HG03196 (cell line): ENCODE results near the gene NCBP2.
"Not testable (repeated sequence)": the region's sequence is repeated elsewhere in the genome, so short reads cannot be mapped to it uniquely, and the experiment has no call there.

Experiments
- ATAC-seq: cut with Tn5 transposase; IDR thresholded peaks from one replicate; pipeline ENCODE4 v1.9.1; 2021; ENCODE audit not compliant: unreplicated experiment

The NCBP2 gene

GRCh38 chr3:196968233-196969133, 26.2 kb upstream of the NCBP2 start, which contains the start of gene PIGZ:
Gene PIGZ (minus strand): TSS chr3:196968833. CDS start chr3:196952031, 16,802 bp downstream.
- ATAC-seq: peak; percentile 44

DNA sequence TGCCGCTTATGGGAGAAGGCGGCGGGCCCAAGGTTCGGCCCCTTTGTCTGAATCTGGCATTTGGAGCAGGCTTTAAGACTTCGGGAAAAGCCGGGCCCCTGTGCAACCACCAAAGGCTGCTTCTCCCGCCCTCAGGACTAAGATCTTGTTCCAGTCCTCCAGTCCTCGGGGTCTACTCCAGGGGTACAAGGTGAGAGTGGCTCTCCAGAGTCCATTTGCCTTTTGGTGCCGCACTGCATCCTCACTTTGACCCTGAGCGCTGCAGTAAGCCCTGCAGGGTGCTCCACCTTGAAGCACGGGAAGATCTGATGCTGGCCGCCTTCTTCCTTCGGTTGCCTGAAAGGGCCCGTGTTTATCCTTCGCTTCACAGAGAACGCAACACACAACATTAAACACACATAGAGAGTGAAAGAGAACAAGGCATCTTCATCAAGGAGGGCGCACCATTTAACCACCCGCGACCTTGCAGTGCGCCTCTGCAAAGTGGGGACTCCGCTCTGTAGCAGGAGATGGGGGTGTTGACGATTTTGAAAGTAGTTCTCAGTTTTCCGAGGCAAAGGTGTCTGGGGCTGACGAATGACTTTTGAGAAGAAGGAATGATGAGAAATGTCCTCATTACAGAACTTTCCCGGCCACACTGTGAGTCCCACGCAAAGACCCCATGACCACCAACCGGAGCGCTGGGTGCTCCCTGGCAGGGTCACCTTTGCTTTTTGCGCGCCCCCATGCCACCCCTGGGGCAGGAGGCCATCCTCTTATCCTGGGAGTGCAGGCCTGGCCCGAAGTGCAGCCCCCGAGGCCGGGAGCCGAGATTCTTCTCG, 25.3 kb upstream of the NCBP2 start:
- ATAC-seq: no peak

DNA sequence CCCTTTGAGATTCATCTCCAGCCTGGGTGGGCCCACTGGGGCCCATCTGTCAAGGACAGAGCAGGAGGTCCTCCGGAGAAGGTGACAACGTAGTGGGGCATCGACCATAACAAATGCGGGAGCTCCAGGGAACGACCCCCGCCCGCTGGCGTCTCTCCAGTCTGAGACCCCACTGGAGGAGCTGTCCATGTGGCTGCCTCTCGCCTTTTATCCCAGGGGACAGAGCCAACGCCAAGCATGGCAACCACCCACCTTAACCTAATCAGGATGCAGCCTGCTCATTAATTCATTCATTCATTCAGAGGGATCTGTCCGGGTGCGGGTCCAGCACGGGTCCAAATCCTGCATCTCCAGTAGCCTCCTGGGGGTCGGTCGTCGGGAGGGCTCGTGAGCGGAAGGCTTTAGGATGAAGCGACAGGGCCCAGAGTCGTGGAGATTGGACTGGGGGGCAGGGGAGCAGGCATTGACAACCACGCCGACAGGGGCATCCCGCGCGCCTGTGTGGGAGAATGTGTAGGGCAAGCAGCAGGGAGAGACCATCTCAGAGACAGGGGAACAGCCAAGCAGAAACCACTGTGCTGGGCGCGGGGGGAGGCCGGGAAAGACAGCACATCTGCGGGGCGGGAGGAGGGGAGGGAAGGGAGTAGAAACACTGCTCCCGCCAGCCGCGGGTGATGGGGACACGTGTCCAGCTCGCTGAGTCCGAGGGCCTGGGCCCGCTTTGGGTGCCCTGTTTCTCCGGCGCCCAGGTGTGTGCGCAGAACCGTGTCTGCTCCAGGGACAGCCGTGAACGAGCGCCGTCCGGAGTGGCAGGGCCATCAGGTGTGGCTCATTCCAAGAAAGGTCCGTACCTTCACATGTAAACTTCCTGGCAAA, 24.4 kb upstream of the NCBP2 start:
- no peak for ATAC-seq

- no peak for ATAC-seq
These were observed 23.5 kb upstream of the NCBP2 start for GRCh38 chr3:196965804-196966173.

- no peak for ATAC-seq
These were observed 22.9 kb upstream of the NCBP2 start for GRCh38 chr3:196965112-196965803.

DNA sequence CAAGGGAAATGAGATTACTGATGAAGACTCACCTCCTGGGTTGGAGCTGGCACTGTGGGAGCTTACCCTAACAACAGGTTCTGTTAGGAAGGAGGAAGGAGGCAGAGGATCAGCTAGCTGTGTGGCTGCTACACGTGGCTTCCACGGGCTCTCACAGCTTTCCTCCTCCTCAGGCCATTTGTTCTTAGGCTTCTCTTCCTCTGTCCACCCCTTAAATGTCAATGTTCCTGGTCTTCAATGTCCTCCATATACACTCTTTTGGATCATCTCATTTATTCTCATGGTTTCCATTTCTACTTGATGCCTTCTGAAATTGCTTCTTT, 21.3 kb upstream of the NCBP2 start:
- no peak for ATAC-seq

- ATAC-seq: no peak
These were observed 20.8 kb upstream of the NCBP2 start for GRCh38 chr3:196962930-196963630.

GRCh38 chr3:196962108-196962929, 20.0 kb upstream of the NCBP2 start:
- no peak for ATAC-seq

DNA sequence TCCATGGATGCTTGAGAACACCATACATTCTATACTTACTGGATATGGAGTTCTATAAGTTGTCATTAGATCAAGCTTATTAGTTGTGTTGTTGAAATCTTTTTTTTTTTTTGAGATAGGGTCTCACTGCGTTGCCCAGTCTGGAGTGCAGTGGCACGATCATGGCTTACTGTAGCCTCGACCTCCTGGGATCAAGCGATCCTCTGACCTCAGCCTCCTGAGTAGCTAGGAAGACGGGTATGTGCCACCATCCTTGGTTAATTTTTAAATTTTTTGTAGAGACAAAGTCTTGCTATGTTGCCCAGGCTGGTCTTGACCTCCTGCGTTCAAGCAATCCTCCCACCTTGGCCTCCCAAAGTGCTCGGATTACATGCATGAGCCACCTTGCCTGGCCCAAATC, 12.5 kb upstream of the NCBP2 start:
- ATAC-seq: no peak

- ATAC-seq: no peak
These were observed 9.0 kb upstream of the NCBP2 start for GRCh38 chr3:196951371-196951770.

GRCh38 chr3:196949750-196950149, 7.4 kb upstream of the NCBP2 start:
- ATAC-seq: no peak

DNA sequence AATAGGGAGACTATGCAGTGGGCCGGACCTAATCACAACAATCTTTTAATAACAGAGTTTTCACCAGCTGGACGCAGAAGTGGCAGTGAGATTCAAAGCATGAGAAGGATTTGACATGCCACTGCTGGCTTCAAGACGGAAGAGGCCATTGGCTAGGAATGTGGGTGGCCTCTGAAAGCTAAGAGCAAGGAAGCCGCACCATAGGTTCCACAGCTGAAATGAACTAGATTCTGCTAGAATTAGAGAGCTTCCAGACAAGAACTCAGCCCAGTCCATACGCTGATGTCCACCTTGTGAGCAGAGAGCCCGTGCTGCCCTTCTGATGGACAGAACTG, 6.9 kb upstream of the NCBP2 start:
- no peak for ATAC-seq

- no peak for ATAC-seq
These were observed 6.3 kb upstream of the NCBP2 start for GRCh38 chr3:196948442-196949284.

DNA sequence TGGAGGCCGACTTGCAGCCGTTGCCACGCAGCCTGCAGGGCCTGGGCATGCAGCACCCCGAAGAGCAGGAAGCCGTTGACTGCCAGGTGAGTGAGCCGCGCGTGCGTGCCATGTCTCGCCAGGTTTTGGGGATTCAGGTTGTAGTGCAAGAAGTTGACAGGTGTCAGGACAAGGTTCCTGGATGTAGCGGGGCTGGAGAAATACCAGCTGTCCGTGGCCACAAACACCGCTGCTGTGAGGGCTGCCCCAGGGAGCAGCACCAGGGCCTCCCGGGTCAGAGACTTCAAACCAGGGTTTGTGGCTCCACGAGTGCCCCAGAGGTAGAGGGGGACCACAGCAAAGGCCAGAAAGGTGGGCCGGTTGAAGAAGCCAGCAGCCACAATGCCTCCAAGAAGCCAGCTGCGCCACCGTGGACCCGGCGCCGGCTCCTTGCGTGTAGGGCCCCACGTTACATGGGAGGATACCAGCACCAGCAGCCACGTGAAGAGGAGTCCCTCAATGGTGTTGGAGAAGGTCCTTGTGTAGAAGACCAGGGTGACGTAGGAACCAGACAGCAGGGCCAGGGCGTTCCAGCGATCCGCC, 5.6 kb upstream of the NCBP2 start:
- ATAC-seq: no peak

GRCh38 chr3:196947136-196947859, 5.0 kb upstream of the NCBP2 start:
- ATAC-seq: no peak

GRCh38 chr3:196944037-196944790, 1.9 kb upstream of the NCBP2 start:
- ATAC-seq: not testable (repeated sequence)

DNA sequence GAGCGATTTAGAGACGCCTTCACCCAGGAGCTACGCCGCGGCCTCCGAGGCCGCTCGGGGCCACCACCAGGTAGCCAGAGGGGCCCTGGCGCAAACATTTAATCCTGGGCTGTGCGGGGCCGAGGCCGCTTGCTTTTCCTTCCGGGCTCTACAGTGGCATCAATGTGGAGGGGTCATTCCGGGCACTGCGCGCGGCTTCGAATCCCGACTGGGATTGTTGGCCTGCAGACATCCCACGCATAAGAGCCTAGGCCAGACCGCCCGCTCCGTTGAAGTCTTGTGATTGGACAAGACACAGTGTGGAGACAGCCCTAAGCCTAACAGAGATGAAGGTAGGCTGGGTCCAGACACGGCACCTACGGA, 568 bp upstream of the NCBP2 start:
- peak; percentile 6 for ATAC-seq
